ENCODE measurements around the gene STXBP3. TPM values are rescaled to one million over a fixed set of nuclear protein-coding genes. Genes with fewer than 3 reads are reported as not detected.

STXBP3 gene
- total and polyA plus RNA-seq, 4 donors = 10.9 to 33.0 (median 23.2) TPM

DNA sequence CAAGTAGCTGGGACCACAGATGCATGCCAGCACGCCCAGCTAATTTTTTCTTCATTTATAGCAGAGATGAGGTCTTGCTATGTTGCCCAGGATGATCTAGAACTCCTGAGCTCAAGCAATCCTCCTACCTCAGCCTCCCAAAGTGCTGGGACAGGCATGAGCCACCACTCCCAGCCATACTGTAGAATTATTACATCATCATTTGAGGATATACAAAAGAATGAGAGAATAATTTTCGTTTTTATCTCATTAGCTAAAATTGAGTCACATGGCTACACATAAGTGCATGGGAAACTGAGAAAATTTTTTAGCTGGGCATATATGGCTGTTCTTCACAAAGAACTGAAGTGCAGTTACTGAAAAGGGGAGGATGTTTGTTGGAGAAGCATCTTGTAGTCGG is 21.2 kb downstream of the STXBP3 start:
- Histone ChIP-seq H3K9me3 (ENCODE audit: control insufficient read depth in 4 of 4, low read length in 3 of 4) (no peaks in the 10 kb centered on the region), H3K4me3 (ENCODE audit: low read depth in 1 of 3, low read length in 3 of 3) (no peak overlapping the region), H3K36me3 (ENCODE audit: control insufficient read depth in 4 of 4, insufficient read depth in 3 of 4, low read depth in 1 of 4, low read length in 3 of 4) (peaks cover 0 to 21% (median 9%) of the 10 kb centered on the region in 4 donors), H3K27ac (ENCODE audit: low read depth in 1 of 2, low read length in 2 of 2) (no peak overlapping the region), H3K27me3 (ENCODE audit: control insufficient read depth in 4 of 4, insufficient read depth in 4 of 4, low read length in 3 of 4) (no peaks in the 10 kb centered on the region), H3K4me1 (ENCODE audit: control insufficient read depth in 4 of 4, insufficient read depth in 4 of 4, low read length in 3 of 4) (no peaks in the 10 kb centered on the region), H3K9ac (ENCODE audit: low read depth in 1 of 2, low read length in 2 of 2) (no peak overlapping the region)
- WGBS = 90% methylated on average over 3 of the region's 3 CpGs
- no peak for DNase-seq (ENCODE audit: low spot score)
- TF ChIP-seq FOXA2 (IDR thresholded peaks at IDR 0.05) = no peak
- no peak for TF ChIP-seq MAX (IDR thresholded peaks at IDR 0.05)
- no peak for TF ChIP-seq FOXA1 (IDR thresholded peaks at IDR 0.05)
- no peak for TF ChIP-seq GABPA (IDR thresholded peaks at IDR 0.05 in 1 of 2, conservative IDR thresholded peaks at IDR 0.05 in 1 of 2)
- TF ChIP-seq TAF1 (conservative IDR thresholded peaks at IDR 0.05) = no peak
- TF ChIP-seq ZBTB33 (IDR thresholded peaks at IDR 0.05) = no peak
- TF ChIP-seq YY1 (IDR thresholded peaks at IDR 0.05) = no peak
- no peak for TF ChIP-seq RXRA (IDR thresholded peaks at IDR 0.05)
- no peak for TF ChIP-seq JUND (IDR thresholded peaks at IDR 0.05)
- no peak for TF ChIP-seq HNF4A (conservative IDR thresholded peaks at IDR 0.05)
- no peak for TF ChIP-seq EGR1 (IDR thresholded peaks at IDR 0.05; ENCODE audit: low read depth in 2 of 2)
- no peak for TF ChIP-seq SP1 (IDR thresholded peaks at IDR 0.05)
- no peak for TF ChIP-seq CTCF (IDR thresholded peaks at IDR 0.05; ENCODE audit: low read depth, low read length, missing input control)
- TF ChIP-seq HNF4G (IDR thresholded peaks at IDR 0.05) = no peak
- TF ChIP-seq, protein P1, sequence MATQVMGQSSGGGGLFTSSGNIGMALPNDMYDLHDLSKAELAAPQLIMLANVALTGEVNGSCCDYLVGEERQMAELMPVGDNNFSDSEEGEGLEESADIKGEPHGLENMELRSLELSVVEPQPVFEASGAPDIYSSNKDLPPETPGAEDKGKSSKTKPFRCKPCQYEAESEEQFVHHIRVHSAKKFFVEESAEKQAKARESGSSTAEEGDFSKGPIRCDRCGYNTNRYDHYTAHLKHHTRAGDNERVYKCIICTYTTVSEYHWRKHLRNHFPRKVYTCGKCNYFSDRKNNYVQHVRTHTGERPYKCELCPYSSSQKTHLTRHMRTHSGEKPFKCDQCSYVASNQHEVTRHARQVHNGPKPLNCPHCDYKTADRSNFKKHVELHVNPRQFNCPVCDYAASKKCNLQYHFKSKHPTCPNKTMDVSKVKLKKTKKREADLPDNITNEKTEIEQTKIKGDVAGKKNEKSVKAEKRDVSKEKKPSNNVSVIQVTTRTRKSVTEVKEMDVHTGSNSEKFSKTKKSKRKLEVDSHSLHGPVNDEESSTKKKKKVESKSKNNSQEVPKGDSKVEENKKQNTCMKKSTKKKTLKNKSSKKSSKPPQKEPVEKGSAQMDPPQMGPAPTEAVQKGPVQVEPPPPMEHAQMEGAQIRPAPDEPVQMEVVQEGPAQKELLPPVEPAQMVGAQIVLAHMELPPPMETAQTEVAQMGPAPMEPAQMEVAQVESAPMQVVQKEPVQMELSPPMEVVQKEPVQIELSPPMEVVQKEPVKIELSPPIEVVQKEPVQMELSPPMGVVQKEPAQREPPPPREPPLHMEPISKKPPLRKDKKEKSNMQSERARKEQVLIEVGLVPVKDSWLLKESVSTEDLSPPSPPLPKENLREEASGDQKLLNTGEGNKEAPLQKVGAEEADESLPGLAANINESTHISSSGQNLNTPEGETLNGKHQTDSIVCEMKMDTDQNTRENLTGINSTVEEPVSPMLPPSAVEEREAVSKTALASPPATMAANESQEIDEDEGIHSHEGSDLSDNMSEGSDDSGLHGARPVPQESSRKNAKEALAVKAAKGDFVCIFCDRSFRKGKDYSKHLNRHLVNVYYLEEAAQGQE (IDR thresholded peaks at IDR 0.05) = no peak
- TF ChIP-seq NR2F2 (IDR thresholded peaks at IDR 0.05) = no peak
- TF ChIP-seq ATF3 (IDR thresholded peaks at IDR 0.05) = no peak
- TF ChIP-seq RAD21 (IDR thresholded peaks at IDR 0.05) = no peak

Data from liver (tissue), 9 donors.